Lower lobe of right lung (tissue), 2 donors: Measurements from ENCODE around the gene DCDC1. TPM values are rescaled to one million over a fixed set of nuclear protein-coding genes. Genes with fewer than 3 reads are reported as not detected.

Source experiments
- ATAC-seq, 2 donors: fragments of 200-7000 bp; cut with Tn5 transposase; one replicate each; pipeline ENCODE4 v1.9.1; 2020 to 2022; ENCODE audit warnings: mild to moderate bottlenecking in 2 of 2, moderate library complexity in 2 of 2
- DNase-seq: peaks from one replicate; pipeline ENCODE4 v3.0.0-alpha.2; 2020
- H3K27ac ChIP-seq: fragments of 200-600 bp; one replicate; pipeline ENCODE4 v1.8.0; 2022
- H3K27me3 ChIP-seq: fragments of 200-600 bp; one replicate; pipeline ENCODE4 v1.8.0; 2022; ENCODE audit warnings: low read depth
- H3K36me3 ChIP-seq: fragments of 200-600 bp; one replicate; pipeline ENCODE4 v1.8.0; 2022; ENCODE audit warnings: mild to moderate bottlenecking
- H3K4me1 ChIP-seq: fragments of 200-600 bp; one replicate; pipeline ENCODE4 v1.8.0; 2022
- H3K4me3 ChIP-seq: fragments of 200-600 bp; one replicate; pipeline ENCODE4 v1.8.0; 2022; ENCODE audit warnings: mild to moderate bottlenecking
- H3K9me3 ChIP-seq: fragments of 200-600 bp; one replicate; pipeline ENCODE4 v1.8.0; 2022
- intact Hi-C: fragments of 100-400 bp; cut with DNase I; formaldehyde crosslinking; loops from one replicate; pipeline ENCODE4 v1.11.0; 2022
- total RNA-seq: library from RNA; stranded (reverse); fragmentation: NEBNext Ultra II Directional; extraction: Animal tissue kit (Norgen Biotek cat#: 25700); gene quantifications from one replicate; pipeline ENCODE4 v1.2.1, GENCODE V29; 2021
- TF ChIP-seq, protein P1 (sequence below): fragments of 200-600 bp; IDR thresholded peaks from one replicate; pipeline ENCODE4 v1.8.0; 2022; ENCODE audit warnings: antibody characterized with exemption, mild to moderate bottlenecking
- donor health status: DM: no; HTN: yes; CAD: no; lungs with severe emphysema.

DCDC1 gene
- total RNA-seq, 1 donor from 2014 or later = 4.1 TPM

DNA sequence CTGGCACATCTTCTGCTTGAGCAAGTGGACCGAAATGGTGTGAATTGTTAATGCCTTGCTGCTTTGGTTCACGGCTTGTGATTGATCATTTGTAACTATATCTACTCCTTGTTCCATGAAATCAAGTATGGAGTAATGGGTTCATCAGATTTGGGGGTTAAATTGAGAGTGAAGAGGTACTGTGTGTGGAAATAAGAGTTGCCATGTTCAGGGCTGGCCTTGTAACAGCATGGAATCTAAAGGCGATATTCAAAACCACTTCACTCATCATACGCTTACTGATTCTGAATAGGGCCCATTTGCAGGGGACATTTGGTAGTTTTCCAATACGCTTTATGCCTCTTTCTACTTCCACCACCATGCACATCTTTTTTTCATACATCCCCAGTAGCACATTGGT is 122.2 kb downstream of the DCDC1 start:
- no peaks in the 10 kb centered on the region for H3K9me3 ChIP-seq
- DNase-seq (no peak), ATAC-seq (no peak)
- TF ChIP-seq, protein P1, sequence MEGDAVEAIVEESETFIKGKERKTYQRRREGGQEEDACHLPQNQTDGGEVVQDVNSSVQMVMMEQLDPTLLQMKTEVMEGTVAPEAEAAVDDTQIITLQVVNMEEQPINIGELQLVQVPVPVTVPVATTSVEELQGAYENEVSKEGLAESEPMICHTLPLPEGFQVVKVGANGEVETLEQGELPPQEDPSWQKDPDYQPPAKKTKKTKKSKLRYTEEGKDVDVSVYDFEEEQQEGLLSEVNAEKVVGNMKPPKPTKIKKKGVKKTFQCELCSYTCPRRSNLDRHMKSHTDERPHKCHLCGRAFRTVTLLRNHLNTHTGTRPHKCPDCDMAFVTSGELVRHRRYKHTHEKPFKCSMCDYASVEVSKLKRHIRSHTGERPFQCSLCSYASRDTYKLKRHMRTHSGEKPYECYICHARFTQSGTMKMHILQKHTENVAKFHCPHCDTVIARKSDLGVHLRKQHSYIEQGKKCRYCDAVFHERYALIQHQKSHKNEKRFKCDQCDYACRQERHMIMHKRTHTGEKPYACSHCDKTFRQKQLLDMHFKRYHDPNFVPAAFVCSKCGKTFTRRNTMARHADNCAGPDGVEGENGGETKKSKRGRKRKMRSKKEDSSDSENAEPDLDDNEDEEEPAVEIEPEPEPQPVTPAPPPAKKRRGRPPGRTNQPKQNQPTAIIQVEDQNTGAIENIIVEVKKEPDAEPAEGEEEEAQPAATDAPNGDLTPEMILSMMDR = no peak
- H3K27me3 ChIP-seq = no peaks in the 10 kb centered on the region
- no peak overlapping the region for H3K4me3 ChIP-seq
- H3K27ac ChIP-seq = no peak overlapping the region
- intact Hi-C loops = no loop called here
- H3K4me1 ChIP-seq = no peaks in the 10 kb centered on the region
- no peaks in the 10 kb centered on the region for H3K36me3 ChIP-seq

- ATAC-seq (peak in 1 of 2 donors; percentile 23), DNase-seq (no peak)
- no peaks in the 10 kb centered on the region for H3K4me1 ChIP-seq
- TF ChIP-seq, protein P1 = no peak
- intact Hi-C loops = no loop called here
- no peaks in the 10 kb centered on the region for H3K9me3 ChIP-seq
- no peak overlapping the region for H3K4me3 ChIP-seq
- no peaks in the 10 kb centered on the region for H3K27me3 ChIP-seq
- no peak overlapping the region for H3K27ac ChIP-seq
- H3K36me3 ChIP-seq = no peaks in the 10 kb centered on the region
These were observed 122.9 kb downstream of the DCDC1 start for GRCh38 chr11:31246451-31247165.

GRCh38 chr11:31243706-31244105 is 125.8 kb downstream of the DCDC1 start:
- no peak for DNase-seq

GRCh38 chr11:31240340-31240904 is 129.1 kb downstream of the DCDC1 start:
- no peak for DNase-seq
- H3K4me1 ChIP-seq = no peaks in the 10 kb centered on the region

More at GRCh38 chr11:31243706-31244105, 125.8 kb downstream of the DCDC1 start:
- Histone ChIP-seq H3K4me1 (no peaks in the 10 kb centered on the region), H3K4me3 (no peak overlapping the region), H3K27me3 (no peaks in the 10 kb centered on the region), H3K27ac (no peak overlapping the region), H3K9me3 (no peaks in the 10 kb centered on the region), H3K36me3 (no peaks in the 10 kb centered on the region)
- intact Hi-C loops = no loop called here
- TF ChIP-seq, protein P1 = no peak
- ATAC-seq = no peak

GRCh38 chr11:31237819-31238760 is 131.4 kb downstream of the DCDC1 start:
- intact Hi-C loops = no loop called here
- H3K4me3 ChIP-seq = no peak overlapping the region
- H3K4me1 ChIP-seq = no peaks in the 10 kb centered on the region
- no peak for ATAC-seq
- no peaks in the 10 kb centered on the region for H3K27me3 ChIP-seq
- DNase-seq = no peak
- no peaks in the 10 kb centered on the region for H3K9me3 ChIP-seq
- H3K36me3 ChIP-seq = no peaks in the 10 kb centered on the region
- TF ChIP-seq, protein P1 = no peak
- no peak overlapping the region for H3K27ac ChIP-seq

More at GRCh38 chr11:31240340-31240904, 129.1 kb downstream of the DCDC1 start:
- ATAC-seq = no peak
- intact Hi-C loops = no loop called here
- H3K9me3 ChIP-seq = no peaks in the 10 kb centered on the region
- H3K4me3 ChIP-seq = no peak overlapping the region
- no peak overlapping the region for H3K27ac ChIP-seq
- no peaks in the 10 kb centered on the region for H3K36me3 ChIP-seq
- TF ChIP-seq, protein P1 = peak; percentile 45
- no peaks in the 10 kb centered on the region for H3K27me3 ChIP-seq
